Upper lobe of left lung (tissue), 6 donors: ENCODE results near the gene SDK1. TPM values are rescaled to one million over a fixed set of nuclear protein-coding genes. Genes with fewer than 3 reads are reported as not detected.

Experiments used
- ATAC-seq, 2 donors: fragments of 200-7000 bp; cut with Tn5 transposase; one replicate each; pipeline ENCODE4 v1.9.1; 2022; ENCODE audit warnings: mild to moderate bottlenecking in 2 of 2, moderate library complexity in 2 of 2; ENCODE audit not compliant: low FRiP score in 2 of 2
- DNase-seq, 2 donors: peaks; one replicate each; pipeline ENCODE4 v3.0.0-alpha.2; 2019 to 2020
- H3K27ac ChIP-seq, 4 donors: fragments of 200-600 bp; sonication (generic); one replicate each; pipeline ENCODE4 v1.5.1; 2016 to 2019
- H3K27me3 ChIP-seq, 4 donors: fragments of 200-600 bp; sonication (generic); one replicate each; pipeline ENCODE4 v1.5.1; 2017 to 2019
- H3K36me3 ChIP-seq, 4 donors: fragments of 200-600 bp; sonication (generic); one replicate each; pipeline ENCODE4 v1.5.1; 2016 to 2019
- H3K4me1 ChIP-seq, 4 donors: fragments of 200-600 bp; sonication (generic); one replicate each; pipeline ENCODE4 v1.5.1; 2018 to 2019
- H3K4me3 ChIP-seq, 4 donors: fragments of 200-600 bp; sonication (generic); one replicate each; pipeline ENCODE4 v1.5.1; 2017 to 2019; ENCODE audit warnings: mild to moderate bottlenecking in 2 of 4, moderate library complexity in 1 of 4
- H3K9me3 ChIP-seq, 4 donors: fragments of 200-600 bp; sonication (generic); one replicate each; pipeline ENCODE4 v1.5.1; 2018 to 2019
- CTCF ChIP-seq, 6 experiments: fragments of 450-650 bp in 4 of 6; fragments of 200-600 bp in 2 of 6; sonication (generic) in 2 of 6; IDR thresholded peaks; one replicate each; pipeline ENCODE4 v1.5.1; 2016 to 2019; ENCODE audit warnings: antibody characterized with exemption in 6 of 6
- EP300 ChIP-seq, 4 donors: sonication (generic); formaldehyde crosslinking; IDR thresholded peaks; one replicate each; pipeline ENCODE4 v1.5.1; 2017; ENCODE audit warnings: antibody characterized with exemption in 4 of 4, control low read depth in 2 of 4
- POLR2A ChIP-seq, 4 donors: fragments of 450-650 bp; IDR thresholded peaks; one replicate each; pipeline ENCODE4 v1.5.1; 2016 to 2017; ENCODE audit warnings: antibody characterized with exemption in 4 of 4, mild to moderate bottlenecking in 2 of 4
- POLR2AphosphoS5 ChIP-seq, 2 donors: sonication (generic); formaldehyde crosslinking; IDR thresholded peaks; one replicate each; pipeline ENCODE4 v1.5.1; 2017; ENCODE audit warnings: antibody characterized with exemption in 2 of 2
- WGBS, 2 donors: methylation state at CpG; one replicate each; pipeline ENCODE4 v1.1.5; 2017 to 2018; 5-methylcytosine and 5-hydroxymethylcytosine counted together
- total RNA-seq, 6 donors: library from RNA; depleted of rRNA in 4 of 6; stranded (reverse); fragments of >200 nt in 4 of 6; gene quantifications; one replicate each; pipeline versions ENCODE4 v1.1.0 to v1.2.1, GENCODE V29; 2016 to 2021
- donor health status: DM: no; HTN: no; CAD: no; lungs with moderate emphysema.
- donor health status: DM: no; HTN: yes; CAD: no; lungs with severe emphysema.

Gene SDK1
- total RNA-seq, 6 donors from 2014 or later, result 9.3 to 90.1 (median 11.8) TPM

DNA sequence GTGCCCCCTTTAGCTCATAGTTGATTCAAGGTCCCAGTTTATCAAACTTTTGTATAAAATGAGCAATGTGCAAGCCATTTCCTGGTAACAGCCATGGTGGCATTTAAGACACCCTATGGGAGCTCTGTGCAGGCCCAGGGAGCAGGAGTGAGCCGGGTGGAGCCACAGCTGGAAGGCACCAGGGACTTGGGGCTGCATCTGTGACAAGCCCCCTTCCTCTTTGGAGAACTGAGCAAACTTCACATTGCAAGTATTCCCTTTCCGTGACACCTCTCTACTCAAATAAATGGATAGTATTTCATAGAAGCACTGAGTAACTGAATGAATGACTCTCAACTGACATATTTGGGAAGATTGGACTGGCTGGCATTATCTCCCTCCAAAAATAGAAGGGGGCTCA is 822.3 kb downstream of the SDK1 start:
- Histone ChIP-seq H3K4me3 (no peak overlapping the region), H3K27me3 (no peaks in the 10 kb centered on the region), H3K27ac (no peak overlapping the region), H3K36me3 (no peaks in the 10 kb centered on the region), H3K9me3 (peaks cover 0 to 10% (median 4%) of the 10 kb centered on the region in 4 donors), H3K4me1 (no peaks in the 10 kb centered on the region)
- ATAC-seq, result no peak
- no peak for DNase-seq
- TF ChIP-seq POLR2A (IDR thresholded peaks at IDR 0.05) (no peak), EP300 (IDR thresholded peaks at IDR 0.05) (no peak), POLR2AphosphoS5 (IDR thresholded peaks at IDR 0.05) (no peak), CTCF (IDR thresholded peaks at IDR 0.05) (no peak)
- WGBS, 2 donors, result 90 to 94% methylated on average over 1 to 2 of the region's 2 CpGs

- Histone ChIP-seq H3K36me3 (no peaks in the 10 kb centered on the region), H3K4me3 (no peak overlapping the region), H3K4me1 (no peaks in the 10 kb centered on the region), H3K27me3 (no peaks in the 10 kb centered on the region), H3K27ac (no peak overlapping the region), H3K9me3 (peaks cover 0 to 10% (median 4%) of the 10 kb centered on the region in 4 donors)
- WGBS, 2 donors, result 50 to 83% methylated on average over 8 of the region's 8 CpGs
- no peak for ATAC-seq
- DNase-seq, result no peak
- TF ChIP-seq EP300 (IDR thresholded peaks at IDR 0.05) (no peak), POLR2A (IDR thresholded peaks at IDR 0.05) (no peak), CTCF (IDR thresholded peaks at IDR 0.05) (no peak), POLR2AphosphoS5 (IDR thresholded peaks at IDR 0.05) (no peak)
Observed at GRCh38 chr7:4123823-4124222, 822.8 kb downstream of the SDK1 start.

GRCh38 chr7:4124556-4125477 is 823.8 kb downstream of the SDK1 start:
- Histone ChIP-seq H3K4me3 (no peak overlapping the region), H3K9me3 (peaks cover 0 to 9% (median 4%) of the 10 kb centered on the region in 4 donors), H3K36me3 (no peaks in the 10 kb centered on the region), H3K27me3 (no peaks in the 10 kb centered on the region), H3K27ac (no peak overlapping the region), H3K4me1 (no peaks in the 10 kb centered on the region)
- TF ChIP-seq EP300 (IDR thresholded peaks at IDR 0.05), result no peak
- DNase-seq, result no peak
- 92 to 93% methylated on average over 5 of the region's 5 CpGs for WGBS, 2 donors
- no peak for ATAC-seq

GRCh38 chr7:4127909-4128560 is 827.0 kb downstream of the SDK1 start:
- TF ChIP-seq CTCF (IDR thresholded peaks at IDR 0.05) (no peak), POLR2AphosphoS5 (IDR thresholded peaks at IDR 0.05) (no peak), POLR2A (IDR thresholded peaks at IDR 0.05) (no peak), EP300 (IDR thresholded peaks at IDR 0.05) (no peak)
- Histone ChIP-seq H3K4me1 (no peaks in the 10 kb centered on the region), H3K36me3 (no peaks in the 10 kb centered on the region), H3K27ac (no peak overlapping the region), H3K27me3 (no peaks in the 10 kb centered on the region), H3K9me3 (no peaks in the 10 kb centered on the region), H3K4me3 (no peak overlapping the region)
- DNase-seq (no peak), ATAC-seq (no peak)
- WGBS, 2 donors, result 87 to 93% methylated on average over 20 to 21 of the region's 21 CpGs

DNA sequence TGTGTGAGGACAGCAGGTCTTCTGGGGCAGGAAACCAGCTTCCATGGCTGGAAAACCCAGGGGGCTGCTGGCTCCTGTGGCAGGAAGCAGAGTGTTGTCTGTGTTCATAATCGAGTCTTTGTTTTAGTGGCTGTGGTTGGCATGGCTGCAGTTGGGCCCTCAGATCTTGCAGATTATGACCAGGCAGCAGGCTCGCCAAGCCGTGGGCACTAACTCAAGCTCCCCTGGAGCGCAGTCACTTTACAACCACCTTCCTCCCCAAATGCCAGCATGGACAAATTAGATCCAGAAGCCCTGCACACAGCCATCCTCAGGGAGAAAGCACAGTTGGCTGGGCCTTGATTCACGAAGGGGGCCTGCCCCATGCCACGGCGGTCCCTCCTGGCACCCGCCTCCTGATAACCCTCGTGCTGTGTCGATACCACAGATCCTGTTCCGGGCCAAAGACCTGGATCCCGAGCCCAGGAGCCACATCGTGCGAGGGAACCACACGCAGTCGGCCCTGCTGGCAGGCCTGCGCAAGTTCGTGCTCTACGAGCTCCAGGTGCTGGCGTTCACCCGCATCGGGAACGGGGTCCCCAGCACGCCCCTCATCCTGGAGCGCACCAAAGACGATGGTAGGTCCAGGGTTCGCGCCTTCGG is 828.5 kb downstream of the SDK1 start:
- H3K4me1 ChIP-seq, result no peaks in the 10 kb centered on the region
- H3K9me3 ChIP-seq, result no peaks in the 10 kb centered on the region
- peak in 1 of 2 donors; percentile 77 for DNase-seq
- no peak overlapping the region for H3K27ac ChIP-seq
- TF ChIP-seq CTCF (IDR thresholded peaks at IDR 0.05), result no peak
- no peak for TF ChIP-seq EP300 (IDR thresholded peaks at IDR 0.05)
- TF ChIP-seq POLR2AphosphoS5 (IDR thresholded peaks at IDR 0.05), result no peak
- TF ChIP-seq POLR2A (IDR thresholded peaks at IDR 0.05), result no peak
- 90 to 93% methylated on average over 17 to 29 of the region's 29 CpGs for WGBS, 2 donors
- no peak for ATAC-seq
- no peaks in the 10 kb centered on the region for H3K27me3 ChIP-seq
- no peaks in the 10 kb centered on the region for H3K36me3 ChIP-seq
- H3K4me3 ChIP-seq, result no peak overlapping the region
